ENCODE measurements around the gene PAFAH1B2.

DNA sequence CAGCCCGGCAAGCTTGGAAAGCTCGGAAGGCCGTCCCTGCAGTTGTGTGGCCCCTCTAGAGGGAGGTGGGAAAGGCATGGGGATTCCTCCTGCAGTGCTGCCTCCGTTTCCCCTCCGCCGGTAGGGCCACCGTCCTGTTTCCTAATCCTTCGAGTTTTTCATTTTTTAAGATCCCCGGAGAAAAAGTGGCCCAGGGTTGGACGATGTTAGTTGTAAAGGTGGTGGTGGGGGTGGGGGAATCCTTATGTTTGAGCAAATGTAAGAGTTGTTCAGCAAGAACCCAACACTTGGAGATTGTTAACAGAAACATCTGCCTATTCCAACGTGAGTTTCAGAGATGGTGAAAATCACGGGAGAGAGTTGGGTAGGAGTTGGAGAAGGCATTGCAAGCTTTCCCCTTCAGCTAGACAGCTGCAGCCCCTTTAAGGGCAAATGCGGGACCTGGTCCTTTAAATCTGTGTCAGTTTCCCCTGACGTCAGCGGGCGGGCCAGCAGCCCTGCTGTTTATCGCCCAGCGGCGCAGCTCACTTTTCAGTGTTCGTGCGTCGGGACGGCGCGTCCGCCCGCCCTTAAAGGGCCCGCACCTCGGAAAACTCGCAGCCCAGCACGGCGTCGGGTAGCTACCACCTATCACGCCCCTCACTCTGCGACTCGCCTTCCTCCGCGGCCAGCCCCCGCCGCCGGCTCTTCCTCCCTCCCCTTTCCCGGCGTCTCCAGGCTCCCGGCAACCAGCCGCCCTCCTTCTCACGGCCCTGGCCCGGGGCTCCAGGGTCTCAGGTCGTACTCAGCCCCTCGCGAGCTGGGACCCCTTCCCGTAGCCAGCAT is 34.3 kb downstream of the PAFAH1B2 start, which contains the start of gene SIDT2:
- TF ChIP-seq EZH2 (IDR thresholded peaks at IDR 0.05) = no peak
- TF ChIP-seq, protein P1, sequence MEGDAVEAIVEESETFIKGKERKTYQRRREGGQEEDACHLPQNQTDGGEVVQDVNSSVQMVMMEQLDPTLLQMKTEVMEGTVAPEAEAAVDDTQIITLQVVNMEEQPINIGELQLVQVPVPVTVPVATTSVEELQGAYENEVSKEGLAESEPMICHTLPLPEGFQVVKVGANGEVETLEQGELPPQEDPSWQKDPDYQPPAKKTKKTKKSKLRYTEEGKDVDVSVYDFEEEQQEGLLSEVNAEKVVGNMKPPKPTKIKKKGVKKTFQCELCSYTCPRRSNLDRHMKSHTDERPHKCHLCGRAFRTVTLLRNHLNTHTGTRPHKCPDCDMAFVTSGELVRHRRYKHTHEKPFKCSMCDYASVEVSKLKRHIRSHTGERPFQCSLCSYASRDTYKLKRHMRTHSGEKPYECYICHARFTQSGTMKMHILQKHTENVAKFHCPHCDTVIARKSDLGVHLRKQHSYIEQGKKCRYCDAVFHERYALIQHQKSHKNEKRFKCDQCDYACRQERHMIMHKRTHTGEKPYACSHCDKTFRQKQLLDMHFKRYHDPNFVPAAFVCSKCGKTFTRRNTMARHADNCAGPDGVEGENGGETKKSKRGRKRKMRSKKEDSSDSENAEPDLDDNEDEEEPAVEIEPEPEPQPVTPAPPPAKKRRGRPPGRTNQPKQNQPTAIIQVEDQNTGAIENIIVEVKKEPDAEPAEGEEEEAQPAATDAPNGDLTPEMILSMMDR (IDR thresholded peaks at IDR 0.05) = no peak
- no peak for TF ChIP-seq EZH2phosphoT487 (IDR thresholded peaks at IDR 0.05)
